SK-N-SH treated with all-trans-retinoic acid at 6 μM for 48 hours (cell line): ENCODE results near the gene PLD5.
"Not testable (repeated sequence)": the region's sequence is repeated elsewhere in the genome, so short reads cannot be mapped to it uniquely, and the experiment has no call there.

ENCODE experiments used
- ATAC-seq: fragments of 200-7000 bp; cut with Tn5 transposase; 3 replicates; pipeline ENCODE4 v1.9.1; 2020; ENCODE audit warnings: mild to moderate bottlenecking, moderate library complexity
- ARNTL ChIP-seq: fragments of 450-650 bp; formaldehyde crosslinking; IDR thresholded peaks from 2 replicates; pipeline ENCODE4 v1.5.0; 2020; ENCODE audit warnings: low read depth, mild to moderate bottlenecking, moderate library complexity, borderline replicate concordance
- BACH2 ChIP-seq: fragments of 250-450 bp; sonication (Bioruptor Pico); IDR thresholded peaks from 2 replicates; pipeline ENCODE4 v1.9.0; 2021; ENCODE audit warnings: mild to moderate bottlenecking, borderline replicate concordance
- CSDC2 ChIP-seq: fragments of 250-450 bp; sonication (Bioruptor Pico); IDR thresholded peaks from 2 replicates; pipeline ENCODE4 v1.5.0; 2020; ENCODE audit warnings: mild to moderate bottlenecking, moderate library complexity
- ESRRG ChIP-seq: fragments of 250-450 bp; sonication (Bioruptor Pico); IDR thresholded peaks from 2 replicates; pipeline ENCODE4 v1.6.1; 2021; ENCODE audit warnings: mild to moderate bottlenecking
- GLIS3 ChIP-seq: fragments of 250-450 bp; sonication (Bioruptor Pico); IDR thresholded peaks from 2 replicates; pipeline ENCODE4 v1.5.0; 2020; ENCODE audit warnings: mild to moderate bottlenecking, moderate library complexity
- ISL1 ChIP-seq: fragments of 250-450 bp; sonication (Bioruptor Pico); IDR thresholded peaks from 2 replicates; pipeline ENCODE4 v2.1.2; 2022; ENCODE audit warnings: mild to moderate bottlenecking, moderate library complexity
- OSR1 ChIP-seq: fragments of 250-450 bp; sonication (Bioruptor Pico); IDR thresholded peaks from 2 replicates; pipeline ENCODE4 v1.8.0; 2022; ENCODE audit warnings: moderate library complexity, mild to moderate bottlenecking, inconsistent platforms
- PATZ1 ChIP-seq: fragments of 250-450 bp; sonication (Bioruptor Pico); IDR thresholded peaks from 2 replicates; pipeline ENCODE4 v1.8.0; 2020; ENCODE audit warnings: mild to moderate bottlenecking, moderate library complexity, borderline replicate concordance
- POU6F1 ChIP-seq: fragments of 250-450 bp; sonication (Bioruptor Pico); IDR thresholded peaks from 2 replicates; pipeline ENCODE4 v1.8.0; 2021; ENCODE audit warnings: low read depth, mild to moderate bottlenecking, moderate library complexity, borderline replicate concordance
- PPARA ChIP-seq: fragments of 250-450 bp; sonication (Bioruptor Pico); IDR thresholded peaks from 2 replicates; pipeline ENCODE4 v1.5.0; 2020; ENCODE audit warnings: mild to moderate bottlenecking, borderline replicate concordance
- RARB ChIP-seq: fragments of 250-450 bp; sonication (Bioruptor Pico); IDR thresholded peaks from 2 replicates; pipeline ENCODE4 v1.8.0; 2021; ENCODE audit warnings: mild to moderate bottlenecking, moderate library complexity
- SNAI2 ChIP-seq: fragments of 250-450 bp; sonication (Bioruptor Pico); IDR thresholded peaks from 2 replicates; pipeline ENCODE4 v1.5.0; 2020; ENCODE audit warnings: mild to moderate bottlenecking, moderate library complexity
- TCF4 ChIP-seq: fragments of 250-450 bp; sonication (Bioruptor Pico); IDR thresholded peaks from 2 replicates; pipeline ENCODE4 v1.8.0; 2021; ENCODE audit warnings: mild to moderate bottlenecking, moderate library complexity, borderline replicate concordance
- TOX ChIP-seq: fragments of 250-450 bp; sonication (Bioruptor Pico); IDR thresholded peaks from 2 replicates; pipeline ENCODE4 v1.8.0; 2021; ENCODE audit warnings: mild to moderate bottlenecking, moderate library complexity, borderline replicate concordance
- ZC3H10 ChIP-seq: fragments of 250-450 bp; sonication (Bioruptor Pico); IDR thresholded peaks from 2 replicates; pipeline ENCODE4 v1.5.1; 2021; ENCODE audit warnings: mild to moderate bottlenecking, moderate library complexity
- ZFP3 ChIP-seq: fragments of 250-450 bp; sonication (Bioruptor Pico); IDR thresholded peaks from 2 replicates; pipeline ENCODE4 v1.5.0; 2020; ENCODE audit warnings: mild to moderate bottlenecking, moderate library complexity
- ZFP30 ChIP-seq: fragments of 450-650 bp; formaldehyde crosslinking; IDR thresholded peaks from 2 replicates; pipeline ENCODE4 v1.5.0; 2022; ENCODE audit warnings: mild to moderate bottlenecking, moderate library complexity
- ZNF565 ChIP-seq: fragments of 450-650 bp; formaldehyde crosslinking; conservative IDR thresholded peaks from 2 replicates; pipeline ENCODE4 v1.5.0; 2020; ENCODE audit warnings: low read depth, mild to moderate bottlenecking, moderate library complexity
- ZNF70 ChIP-seq: fragments of 450-650 bp; formaldehyde crosslinking; IDR thresholded peaks from 2 replicates; pipeline ENCODE4 v1.5.0; 2020; ENCODE audit warnings: mild to moderate bottlenecking, moderate library complexity
- ZNF8 ChIP-seq: fragments of 450-650 bp; formaldehyde crosslinking; IDR thresholded peaks from 2 replicates; pipeline ENCODE4 v1.5.0; 2020; ENCODE audit warnings: mild to moderate bottlenecking, moderate library complexity
- TF ChIP-seq, protein P1 (sequence below): fragments of 250-450 bp; sonication (Bioruptor Pico); IDR thresholded peaks from 2 replicates; pipeline ENCODE4 v1.5.1; 2020; ENCODE audit warnings: low read depth, mild to moderate bottlenecking, moderate library complexity
- TF ChIP-seq, protein P2 (sequence below): fragments of 250-450 bp; sonication (Bioruptor Pico); IDR thresholded peaks from 2 replicates; pipeline ENCODE4 v1.5.0; 2020; ENCODE audit warnings: mild to moderate bottlenecking, moderate library complexity
- TF ChIP-seq, protein P3 (sequence below): fragments of 250-450 bp; sonication (Bioruptor Pico); IDR thresholded peaks from 2 replicates; pipeline ENCODE4 v1.5.1; 2021; ENCODE audit warnings: mild to moderate bottlenecking, moderate library complexity

The PLD5 gene

DNA sequence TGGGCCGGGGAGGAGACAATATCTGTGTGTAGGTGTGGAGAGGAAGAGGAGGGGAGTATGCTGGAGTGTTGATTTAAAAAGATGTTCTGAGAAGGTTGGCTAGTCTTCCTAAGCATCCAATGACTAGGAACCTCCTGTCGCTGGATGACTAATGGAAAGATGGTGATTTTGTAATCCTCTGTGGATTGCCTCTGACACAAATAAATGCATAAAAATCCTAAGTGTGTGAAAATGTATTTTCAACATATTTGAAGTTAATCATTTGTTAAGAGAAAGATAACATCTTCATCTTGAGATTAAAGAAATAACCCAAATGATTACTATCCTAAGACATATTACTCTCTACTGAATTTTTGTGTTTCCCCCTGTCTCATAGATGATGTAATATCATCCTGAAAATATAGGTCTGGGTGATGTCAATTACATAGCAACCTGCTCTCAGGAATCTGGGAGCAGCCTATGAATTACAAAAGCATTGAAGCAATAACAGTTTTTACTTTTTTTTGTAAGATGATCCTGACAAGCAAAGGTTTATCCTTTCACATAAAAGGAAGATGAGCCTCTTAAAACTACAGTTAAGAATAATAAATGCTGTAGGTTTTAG lies 305.1 kb downstream of the PLD5 start:
- ATAC-seq, result no peak
- TF ChIP-seq ZC3H10 (CRISPR knock-in tag) (no peak), ZNF70 (CRISPR knock-in tag) (no peak), GLIS3 (CRISPR knock-in tag) (no peak), ESRRG (CRISPR knock-in tag) (no peak), ZFP30 (no peak), BACH2 (CRISPR knock-in tag) (no peak), ARNTL (no peak), SNAI2 (no peak), ZNF565 (no peak), POU6F1 (no peak), ISL1 (CRISPR knock-in tag) (no peak), PPARA (CRISPR knock-in tag) (no peak), ZNF8 (CRISPR knock-in tag) (no peak), TOX (CRISPR knock-in tag) (no peak), RARB (CRISPR knock-in tag) (no peak)
- TF ChIP-seq, protein P1, sequence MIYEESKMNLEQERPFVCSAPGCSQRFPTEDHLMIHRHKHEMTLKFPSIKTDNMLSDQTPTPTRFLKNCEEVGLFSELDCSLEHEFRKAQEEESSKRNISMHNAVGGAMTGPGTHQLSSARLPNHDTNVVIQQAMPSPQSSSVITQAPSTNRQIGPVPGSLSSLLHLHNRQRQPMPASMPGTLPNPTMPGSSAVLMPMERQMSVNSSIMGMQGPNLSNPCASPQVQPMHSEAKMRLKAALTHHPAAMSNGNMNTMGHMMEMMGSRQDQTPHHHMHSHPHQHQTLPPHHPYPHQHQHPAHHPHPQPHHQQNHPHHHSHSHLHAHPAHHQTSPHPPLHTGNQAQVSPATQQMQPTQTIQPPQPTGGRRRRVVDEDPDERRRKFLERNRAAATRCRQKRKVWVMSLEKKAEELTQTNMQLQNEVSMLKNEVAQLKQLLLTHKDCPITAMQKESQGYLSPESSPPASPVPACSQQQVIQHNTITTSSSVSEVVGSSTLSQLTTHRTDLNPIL (CRISPR knock-in tag), result no peak
- TF ChIP-seq, protein P2, sequence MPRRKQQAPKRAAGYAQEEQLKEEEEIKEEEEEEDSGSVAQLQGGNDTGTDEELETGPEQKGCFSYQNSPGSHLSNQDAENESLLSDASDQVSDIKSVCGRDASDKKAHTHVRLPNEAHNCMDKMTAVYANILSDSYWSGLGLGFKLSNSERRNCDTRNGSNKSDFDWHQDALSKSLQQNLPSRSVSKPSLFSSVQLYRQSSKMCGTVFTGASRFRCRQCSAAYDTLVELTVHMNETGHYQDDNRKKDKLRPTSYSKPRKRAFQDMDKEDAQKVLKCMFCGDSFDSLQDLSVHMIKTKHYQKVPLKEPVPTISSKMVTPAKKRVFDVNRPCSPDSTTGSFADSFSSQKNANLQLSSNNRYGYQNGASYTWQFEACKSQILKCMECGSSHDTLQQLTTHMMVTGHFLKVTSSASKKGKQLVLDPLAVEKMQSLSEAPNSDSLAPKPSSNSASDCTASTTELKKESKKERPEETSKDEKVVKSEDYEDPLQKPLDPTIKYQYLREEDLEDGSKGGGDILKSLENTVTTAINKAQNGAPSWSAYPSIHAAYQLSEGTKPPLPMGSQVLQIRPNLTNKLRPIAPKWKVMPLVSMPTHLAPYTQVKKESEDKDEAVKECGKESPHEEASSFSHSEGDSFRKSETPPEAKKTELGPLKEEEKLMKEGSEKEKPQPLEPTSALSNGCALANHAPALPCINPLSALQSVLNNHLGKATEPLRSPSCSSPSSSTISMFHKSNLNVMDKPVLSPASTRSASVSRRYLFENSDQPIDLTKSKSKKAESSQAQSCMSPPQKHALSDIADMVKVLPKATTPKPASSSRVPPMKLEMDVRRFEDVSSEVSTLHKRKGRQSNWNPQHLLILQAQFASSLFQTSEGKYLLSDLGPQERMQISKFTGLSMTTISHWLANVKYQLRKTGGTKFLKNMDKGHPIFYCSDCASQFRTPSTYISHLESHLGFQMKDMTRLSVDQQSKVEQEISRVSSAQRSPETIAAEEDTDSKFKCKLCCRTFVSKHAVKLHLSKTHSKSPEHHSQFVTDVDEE, result no peak
- TF ChIP-seq, protein P3, sequence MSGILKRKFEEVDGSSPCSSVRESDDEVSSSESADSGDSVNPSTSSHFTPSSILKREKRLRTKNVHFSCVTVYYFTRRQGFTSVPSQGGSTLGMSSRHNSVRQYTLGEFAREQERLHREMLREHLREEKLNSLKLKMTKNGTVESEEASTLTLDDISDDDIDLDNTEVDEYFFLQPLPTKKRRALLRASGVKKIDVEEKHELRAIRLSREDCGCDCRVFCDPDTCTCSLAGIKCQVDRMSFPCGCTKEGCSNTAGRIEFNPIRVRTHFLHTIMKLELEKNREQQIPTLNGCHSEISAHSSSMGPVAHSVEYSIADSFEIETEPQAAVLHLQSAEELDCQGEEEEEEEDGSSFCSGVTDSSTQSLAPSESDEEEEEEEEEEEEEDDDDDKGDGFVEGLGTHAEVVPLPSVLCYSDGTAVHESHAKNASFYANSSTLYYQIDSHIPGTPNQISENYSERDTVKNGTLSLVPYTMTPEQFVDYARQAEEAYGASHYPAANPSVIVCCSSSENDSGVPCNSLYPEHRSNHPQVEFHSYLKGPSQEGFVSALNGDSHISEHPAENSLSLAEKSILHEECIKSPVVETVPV (CRISPR knock-in tag), result no peak

GRCh38 chr1:242216368-242216767 lies 308.1 kb downstream of the PLD5 start:
- TF ChIP-seq TOX (CRISPR knock-in tag) (no peak), ZC3H10 (CRISPR knock-in tag) (no peak), GLIS3 (CRISPR knock-in tag) (no peak), ZNF70 (CRISPR knock-in tag) (no peak), ESRRG (CRISPR knock-in tag) (no peak), PPARA (CRISPR knock-in tag) (no peak), OSR1 (CRISPR knock-in tag) (no peak), ARNTL (no peak), TCF4 (CRISPR knock-in tag) (no peak), ZFP3 (CRISPR knock-in tag) (no peak), RARB (CRISPR knock-in tag) (no peak), ZNF8 (CRISPR knock-in tag) (no peak), ISL1 (CRISPR knock-in tag) (no peak), CSDC2 (CRISPR knock-in tag) (no peak), ZFP30 (no peak), BACH2 (CRISPR knock-in tag) (no peak), PATZ1 (CRISPR knock-in tag) (no peak)
- TF ChIP-seq, protein P2, result no peak
- TF ChIP-seq, protein P1 (CRISPR knock-in tag), result no peak
- ATAC-seq, result no peak

GRCh38 chr1:242214455-242214854 lies 310.0 kb downstream of the PLD5 start:
- ATAC-seq, result not testable (repeated sequence)

DNA sequence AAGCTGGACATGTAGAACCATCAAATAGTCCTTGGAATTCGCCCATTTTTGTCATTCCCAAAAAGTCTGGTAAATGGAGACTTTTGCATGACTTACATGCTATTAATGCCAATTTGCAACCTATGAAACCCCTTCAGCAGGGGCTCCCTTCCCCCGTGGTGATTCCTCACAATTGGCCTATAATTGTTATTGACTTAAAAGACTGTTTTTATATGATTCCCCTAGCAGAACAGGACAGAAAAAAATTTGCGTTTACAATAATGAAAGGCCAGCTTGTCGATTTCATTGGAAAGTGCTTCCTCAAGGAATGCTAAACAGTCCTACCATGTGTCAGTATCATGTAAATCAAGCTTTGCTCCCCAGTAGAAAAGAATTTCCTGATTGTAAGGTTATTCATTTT lies 311.5 kb downstream of the PLD5 start:
- ATAC-seq, result not testable (repeated sequence)
